Hepatocyte (in vitro differentiated cells): ENCODE measurements around the gene PPP2R2C.

ENCODE experiments used
- CTCF ChIP-seq: fragments of 200-600 bp; sonication (generic); IDR thresholded peaks from 2 replicates; pipeline ENCODE4 v1.5.1; 2016; ENCODE audit warnings: antibody characterized with exemption, mild to moderate bottlenecking; ENCODE audit not compliant: poor library complexity
- EZH2phosphoT487 ChIP-seq: fragments of 200-600 bp; sonication (generic); IDR thresholded peaks from one replicate; pipeline ENCODE4 v1.6.1; 2018; ENCODE audit warnings: antibody characterized with exemption, mild to moderate bottlenecking, low read depth, moderate library complexity; ENCODE audit not compliant: unreplicated experiment, severe bottlenecking

- TF ChIP-seq EZH2phosphoT487 (no peak), CTCF (no peak)
Observed at GRCh38 chr4:6372649-6373525, 99.5 kb downstream of the PPP2R2C start.
